Transverse colon (tissue), 4 donors: ENCODE measurements around the gene HSPA1A. TPM values are rescaled to one million over a fixed set of nuclear protein-coding genes. Genes with fewer than 3 reads are reported as not detected.

ENCODE experiments used
- DNase-seq: peaks from one replicate; pipeline ENCODE4 v3.0.0-alpha.2; 2019
- H3K27ac ChIP-seq, 4 donors: fragments of 200-600 bp; sonication (generic); 2 replicates each; pipeline ENCODE4 v1.5.1; 2016 to 2018; ENCODE audit warnings: inconsistent platforms in 4 of 4
- H3K27me3 ChIP-seq: fragments of 200-600 bp; sonication (generic); 2 replicates; pipeline ENCODE4 v1.5.1; 2017; ENCODE audit warnings: inconsistent platforms
- H3K36me3 ChIP-seq, 4 donors: fragments of 200-600 bp; sonication (generic); 2 replicates each; pipeline ENCODE4 v1.5.1; 2017 to 2019; ENCODE audit warnings: inconsistent platforms in 4 of 4
- H3K4me1 ChIP-seq, 4 donors: fragments of 200-600 bp; sonication (generic); 2 replicates each; pipeline ENCODE4 v1.5.1; 2017 to 2020; ENCODE audit warnings: inconsistent platforms in 4 of 4
- H3K4me3 ChIP-seq, 4 donors: fragments of 200-600 bp; sonication (generic); 1 replicate in 1 of 4; 2 replicates in 3 of 4; pipeline versions ENCODE4 v1.5.1 to v1.6.1; 2017 to 2019; ENCODE audit warnings: inconsistent platforms in 4 of 4
- H3K9me3 ChIP-seq, 2 donors: fragments of 200-600 bp; sonication (generic); 2 replicates each; pipeline ENCODE4 v1.5.1; 2017 to 2019; ENCODE audit warnings: inconsistent platforms in 2 of 2
- CTCF ChIP-seq, 5 experiments: fragments of 200-600 bp in 3 of 5; fragments of 450-650 bp in 2 of 5; sonication (generic) in 3 of 5; IDR thresholded peaks; 1 replicate in 2 of 5; 2 replicates in 3 of 5; pipeline ENCODE4 v1.5.1; 2016 to 2017; ENCODE audit warnings: antibody characterized with exemption in 5 of 5, inconsistent platforms in 3 of 5, mild to moderate bottlenecking in 2 of 5, moderate library complexity in 1 of 5
- EP300 ChIP-seq: sonication (generic); formaldehyde crosslinking; IDR thresholded peaks from one replicate; pipeline ENCODE4 v1.6.1; 2017; ENCODE audit warnings: antibody characterized with exemption, low read depth
- POLR2A ChIP-seq: fragments of 450-650 bp; IDR thresholded peaks from one replicate; pipeline ENCODE4 v1.6.1; 2016; ENCODE audit warnings: antibody characterized with exemption, mild to moderate bottlenecking, moderate library complexity
- POLR2AphosphoS5 ChIP-seq, 3 donors: sonication (generic); formaldehyde crosslinking; IDR thresholded peaks; one replicate each; pipeline ENCODE4 v1.6.1; 2016; ENCODE audit warnings: antibody characterized with exemption in 3 of 3
- WGBS, 2 donors: methylation state at CpG; one replicate each; pipeline ENCODE4 v1.1.5; 2018; ENCODE audit warnings: low coverage in 1 of 2; 5-methylcytosine and 5-hydroxymethylcytosine counted together
- in situ Hi-C, 4 donors: fragments of 200-750 bp; cut with MboI; loops; one replicate each; pipeline versions ENCODE4 v1.15.0 to v1.15.1; 2017; ENCODE audit warnings: low sequenced_read_pairs in 3 of 4, low pct_ligation_motif_present in 1 of 4, low pct_unique_long_range_greater_than_20kb in 1 of 4
- intact Hi-C: fragments of 100-400 bp; cut with DNase I; formaldehyde crosslinking; loops from one replicate; pipeline ENCODE4 v1.15.1; 2023; ENCODE audit warnings: low total_unique reads
- total RNA-seq, 4 donors: library from RNA; depleted of rRNA; stranded (reverse); fragments of >200 nt; gene quantifications; one replicate each; pipeline ENCODE4 v1.1.0, GENCODE V29; 2016

Gene HSPA1A
- total RNA-seq, 4 donors from 2014 or later, result 192 to 247 (median 221) TPM

- no peaks in the 10 kb centered on the region for H3K9me3 ChIP-seq
- no peaks in the 10 kb centered on the region for H3K27me3 ChIP-seq
- 63 to 75% methylated on average over 4 of the region's 4 CpGs for WGBS, 2 donors
- intact Hi-C loops (no loop called here), in situ Hi-C loops (no loop called here)
- H3K36me3 ChIP-seq, result no peaks in the 10 kb centered on the region
- no peak for TF ChIP-seq CTCF (IDR thresholded peaks at IDR 0.05)
- H3K4me1 ChIP-seq, result peaks cover 18 to 33% (median 26%) of the 10 kb centered on the region in 4 donors
- H3K4me3 ChIP-seq, result no peak overlapping the region
- H3K27ac ChIP-seq, result no peak overlapping the region
- no peak for DNase-seq
Measured at GRCh38 chr6:31771992-31772358, 43.4 kb upstream of the HSPA1A start.

GRCh38 chr6:31775184-31775583, 40.2 kb upstream of the HSPA1A start:
- peak; percentile 74 for DNase-seq
- WGBS, 2 donors, result 52 to 61% methylated on average over 2 of the region's 4 CpGs
- Histone ChIP-seq H3K36me3 (peaks cover 0 to 3% (median 0%) of the 10 kb centered on the region in 4 donors), H3K9me3 (no peaks in the 10 kb centered on the region), H3K27ac (peak overlapping the region; percentile 47 to 71 (median 59)), H3K27me3 (no peaks in the 10 kb centered on the region), H3K4me1 (peaks cover 18 to 36% (median 29%) of the 10 kb centered on the region in 4 donors), H3K4me3 (no peak overlapping the region)
- TF ChIP-seq CTCF (IDR thresholded peaks at IDR 0.05) (peak in 4 of 5 experiments; percentile 14 to 65 (median 36)), POLR2A (no peak), POLR2AphosphoS5 (IDR thresholded peaks at IDR 0.05) (peak in 1 of 3 donors; percentile 12)
- intact Hi-C loops, result no loop called here
- in situ Hi-C loops, result no loop called here

GRCh38 chr6:31775633-31776484, 39.5 kb upstream of the HSPA1A start:
- TF ChIP-seq CTCF (IDR thresholded peaks at IDR 0.05), result no peak
- TF ChIP-seq EP300, result no peak
- H3K4me1 ChIP-seq, result peaks cover 17 to 34% (median 27%) of the 10 kb centered on the region in 4 donors
- intact Hi-C loops (no loop called here), in situ Hi-C loops (no loop called here)
- peaks cover 0 to 10% (median 0%) of the 10 kb centered on the region in 4 donors for H3K36me3 ChIP-seq
- 79 to 82% methylated on average over 7 to 31 of the region's 32 CpGs for WGBS, 2 donors
- H3K4me3 ChIP-seq, result no peak overlapping the region
- H3K9me3 ChIP-seq, result no peaks in the 10 kb centered on the region
- H3K27ac ChIP-seq, result peak overlapping the region; percentile 47 to 71 (median 59)
- DNase-seq, result no peak
- H3K27me3 ChIP-seq, result no peaks in the 10 kb centered on the region

- Histone ChIP-seq H3K27ac (peak overlapping the region; percentile 42 to 65 (median 52)), H3K4me3 (peak overlapping the region in 1 of 4 donors; percentile 9), H3K36me3 (peaks cover 0 to 10% (median 0%) of the 10 kb centered on the region in 4 donors), H3K27me3 (no peaks in the 10 kb centered on the region), H3K9me3 (no peaks in the 10 kb centered on the region), H3K4me1 (peaks cover 17 to 34% (median 27%) of the 10 kb centered on the region in 4 donors)
- no peak for DNase-seq
- TF ChIP-seq POLR2A (no peak), CTCF (IDR thresholded peaks at IDR 0.05) (no peak), POLR2AphosphoS5 (IDR thresholded peaks at IDR 0.05) (no peak), EP300 (no peak)
- intact Hi-C loops, result no loop called here
- in situ Hi-C loops, result no loop called here
- 20 to 27% methylated on average over 2 to 14 of the region's 14 CpGs for WGBS, 2 donors
Measured at GRCh38 chr6:31776485-31776988, 38.8 kb upstream of the HSPA1A start.
